Mesodermal cell (in vitro differentiated cells): Measurements from ENCODE around the gene GPR156.
"Not testable (repeated sequence)": the region's sequence is repeated elsewhere in the genome, so short reads cannot be mapped to it uniquely, and the experiment has no call there.

Experiments used
- H3K27ac ChIP-seq: 2 replicates; pipeline ENCODE4 v1.7.0; 2013; ENCODE audit warnings: mild to moderate bottlenecking, low read depth, low read length, moderate library complexity; ENCODE audit not compliant: severe bottlenecking
- H3K36me3 ChIP-seq: 2 replicates; pipeline ENCODE4 v1.7.1; 2013; ENCODE audit warnings: mild to moderate bottlenecking, low read length, moderate library complexity; ENCODE audit not compliant: control insufficient read depth, insufficient read depth
- H3K4me1 ChIP-seq: one replicate; pipeline ENCODE4 v1.7.1; 2013; ENCODE audit warnings: mild to moderate bottlenecking, low read length; ENCODE audit not compliant: insufficient read depth, control insufficient read depth, poor library complexity, severe bottlenecking
- H3K4me3 ChIP-seq: 2 replicates; pipeline ENCODE4 v1.7.0; 2013; ENCODE audit warnings: low read length, control low read depth, mild to moderate bottlenecking; ENCODE audit not compliant: insufficient read depth, poor library complexity, severe bottlenecking; ENCODE audit errors: extremely low read depth
- H3K9me3 ChIP-seq: 2 replicates; pipeline ENCODE4 v1.7.1; 2013; ENCODE audit warnings: mild to moderate bottlenecking, low read length, moderate library complexity; ENCODE audit not compliant: control insufficient read depth
- WGBS, 2 experiments: methylation state at CpG; one replicate each; pipeline ENCODE4 v1.1.5; 2013; ENCODE audit warnings: missing lambda C conversion rate in 2 of 2; ENCODE audit not compliant: insufficient coverage in 2 of 2; 5-methylcytosine and 5-hydroxymethylcytosine counted together

GPR156 gene

GRCh38 chr3:120300971-120301370 is 15.9 kb upstream of the GPR156 start:
- Histone ChIP-seq H3K4me3 (no peak overlapping the region), H3K4me1 (no peaks in the 10 kb centered on the region), H3K36me3 (no peaks in the 10 kb centered on the region), H3K9me3 (no peaks in the 10 kb centered on the region), H3K27ac (no peak overlapping the region)
- no CpG with 5 or more reads among the region's 3 CpGs for WGBS, 2 experiments

GRCh38 chr3:120299403-120299802 is 14.4 kb upstream of the GPR156 start:
- Histone ChIP-seq H3K4me3 (no peak overlapping the region), H3K27ac (no peak overlapping the region), H3K9me3 (no peaks in the 10 kb centered on the region), H3K36me3 (no peaks in the 10 kb centered on the region), H3K4me1 (no peaks in the 10 kb centered on the region)

GRCh38 chr3:120298996-120299395 is 14.0 kb upstream of the GPR156 start:
- no peaks in the 10 kb centered on the region for H3K9me3 ChIP-seq
- H3K4me3 ChIP-seq, result no peak overlapping the region
- no peaks in the 10 kb centered on the region for H3K36me3 ChIP-seq
- no peaks in the 10 kb centered on the region for H3K4me1 ChIP-seq
- no peak overlapping the region for H3K27ac ChIP-seq

GRCh38 chr3:120291552-120291951 is 6.5 kb upstream of the GPR156 start:
- not testable (repeated sequence) for H3K4me3 ChIP-seq, H3K9me3 ChIP-seq, H3K36me3 ChIP-seq, H3K27ac ChIP-seq, H3K4me1 ChIP-seq
- WGBS, 2 experiments, result no CpG with 5 or more reads among the region's 2 CpGs

GRCh38 chr3:120289636-120290035 is 4.6 kb upstream of the GPR156 start:
- H3K4me3 ChIP-seq, result no peak overlapping the region
- no peaks in the 10 kb centered on the region for H3K4me1 ChIP-seq
- no peaks in the 10 kb centered on the region for H3K36me3 ChIP-seq
- H3K27ac ChIP-seq, result no peak overlapping the region
- WGBS, 2 experiments, result 86 to 90% methylated on average over 10 to 15 of the region's 16 CpGs
- no peaks in the 10 kb centered on the region for H3K9me3 ChIP-seq

- no peaks in the 10 kb centered on the region for H3K4me1 ChIP-seq
- no peaks in the 10 kb centered on the region for H3K9me3 ChIP-seq
- H3K4me3 ChIP-seq, result no peak overlapping the region
- H3K36me3 ChIP-seq, result no peaks in the 10 kb centered on the region
- H3K27ac ChIP-seq, result no peak overlapping the region
- 90 to 94% methylated on average over 2 of the region's 2 CpGs for WGBS, 2 experiments
Measured at GRCh38 chr3:120286465-120286864, 1.4 kb upstream of the GPR156 start.

GRCh38 chr3:120285508-120285841 is 453 bp upstream of the GPR156 start:
- Histone ChIP-seq H3K36me3 (no peaks in the 10 kb centered on the region), H3K9me3 (no peaks in the 10 kb centered on the region), H3K4me1 (no peaks in the 10 kb centered on the region), H3K4me3 (peak overlapping the region; percentile 33), H3K27ac (no peak overlapping the region)
- WGBS, 2 experiments, result 39 to 62% methylated on average over 4 to 11 of the region's 15 CpGs

- no peak overlapping the region for H3K4me3 ChIP-seq
- no peaks in the 10 kb centered on the region for H3K4me1 ChIP-seq
- WGBS, 2 experiments, result 73 to 88% methylated on average over 2 to 3 of the region's 3 CpGs
- no peaks in the 10 kb centered on the region for H3K36me3 ChIP-seq
- H3K9me3 ChIP-seq, result no peaks in the 10 kb centered on the region
- no peak overlapping the region for H3K27ac ChIP-seq
Measured at GRCh38 chr3:120281261-120281660, 3.8 kb downstream of the GPR156 start.

- Histone ChIP-seq H3K4me1 (no peaks in the 10 kb centered on the region), H3K9me3 (no peaks in the 10 kb centered on the region), H3K4me3 (no peak overlapping the region), H3K36me3 (no peaks in the 10 kb centered on the region), H3K27ac (no peak overlapping the region)
- 82 to 87% methylated on average over 3 of the region's 3 CpGs for WGBS, 2 experiments
Measured at GRCh38 chr3:120280566-120280965, 4.5 kb downstream of the GPR156 start.

- no peaks in the 10 kb centered on the region for H3K4me1 ChIP-seq
- no peaks in the 10 kb centered on the region for H3K36me3 ChIP-seq
- no peak overlapping the region for H3K27ac ChIP-seq
- no peak overlapping the region for H3K4me3 ChIP-seq
- H3K9me3 ChIP-seq, result no peaks in the 10 kb centered on the region
- WGBS, 2 experiments, result 88 to 100% methylated on average over 1 of the region's 1 CpG
Measured at GRCh38 chr3:120280026-120280425, 5.0 kb downstream of the GPR156 start.

- Histone ChIP-seq H3K9me3 (no peaks in the 10 kb centered on the region), H3K4me1 (no peaks in the 10 kb centered on the region), H3K4me3 (no peak overlapping the region), H3K36me3 (no peaks in the 10 kb centered on the region), H3K27ac (no peak overlapping the region)
- WGBS, 2 experiments, result 73 to 88% methylated on average over 2 of the region's 2 CpGs
Measured at GRCh38 chr3:120276767-120277166, 8.3 kb downstream of the GPR156 start.

- Histone ChIP-seq H3K4me3 (no peak overlapping the region), H3K27ac (no peak overlapping the region), H3K9me3 (no peaks in the 10 kb centered on the region), H3K4me1 (no peaks in the 10 kb centered on the region), H3K36me3 (no peaks in the 10 kb centered on the region)
- WGBS, 2 experiments, result 85% methylated on average over 2 of the region's 4 CpGs; no CpG with 5 or more reads in 1 of the 2 experiments
Measured at GRCh38 chr3:120275618-120276017, 9.4 kb downstream of the GPR156 start.
